H1 (cell line): ENCODE data around the gene CASP12. TPM values are rescaled to one million over a fixed set of nuclear protein-coding genes. Genes with fewer than 3 reads are reported as not detected.

ENCODE experiments used
- CBX5 ChIP-seq: fragments of 300-800, 300-1000 bp; sonication (generic); IDR thresholded peaks from 2 replicates; pipeline ENCODE4 v1.7.1; 2016; ENCODE audit warnings: antibody characterized with exemption, low read length, low read depth
- CHD1 ChIP-seq: IDR thresholded peaks from 2 replicates; pipeline ENCODE4 v1.6.1; 2012; ENCODE audit warnings: low read depth, low read length, improper control_type of control experiment
- CREB1 ChIP-seq: IDR thresholded peaks from 2 replicates; pipeline ENCODE4 v1.6.1; 2012; ENCODE audit warnings: inconsistent platforms
- EZH2 ChIP-seq: fragments of 200-600 bp; sonication (generic); IDR thresholded peaks from 2 replicates; pipeline ENCODE4 v1.7.1; 2012; ENCODE audit warnings: low read depth, mild to moderate bottlenecking, moderate library complexity, low read length, inconsistent platforms; ENCODE audit not compliant: severe bottlenecking
- JUN ChIP-seq: IDR thresholded peaks from 2 replicates; pipeline ENCODE4 v1.6.1; 2011; ENCODE audit warnings: low read depth, mild to moderate bottlenecking, improper control_type of control experiment, low read length
- KDM4A ChIP-seq: IDR thresholded peaks from one replicate; pipeline ENCODE4 v1.7.1; 2012; ENCODE audit warnings: low read depth, mild to moderate bottlenecking, moderate library complexity, low read length, inconsistent platforms; ENCODE audit not compliant: severe bottlenecking
- POU5F1 ChIP-seq: IDR thresholded peaks from 2 replicates; pipeline ENCODE4 v1.6.1; 2011; ENCODE audit warnings: low read depth, mild to moderate bottlenecking, low read length, moderate library complexity
- RNF2 ChIP-seq: fragments of 200-900, 300-1000 bp; sonication (generic); IDR thresholded peaks from 2 replicates; pipeline ENCODE4 v1.7.1; 2016; ENCODE audit warnings: borderline replicate concordance, low read depth, mild to moderate bottlenecking, antibody characterized with exemption, low read length; ENCODE audit not compliant: poor library complexity, severe bottlenecking; ENCODE audit errors: missing control alignments
- polyA plus RNA-seq, 7 experiments: library from polyadenylated mRNA; depleted of rRNA in 3 of 7; stranded (reverse) in 5 of 7; unstranded in 2 of 7; fragments of >200 nt in 5 of 7; fragments of 200-250 nt in 2 of 7; gene quantifications; 1 replicate in 5 of 7; 2 replicates in 1 of 7; 4 replicates in 1 of 7; pipeline versions ENCODE4 v1.2.1 to v1.2.3, GENCODE V29; 2011 to 2013; ENCODE audit warnings: missing spikeins in 2 of 7, mixed read lengths in 2 of 7
- total RNA-seq: library from RNA; stranded (reverse); fragmentation: NEBNext Ultra II Directional; extraction: Animal tissue kit (Norgen Biotek cat#: 25700); gene quantifications from 2 replicates; pipeline ENCODE4 v1.2.1, GENCODE V29; 2021
- TF ChIP-seq, protein P1 (sequence below): IDR thresholded peaks from 2 replicates; pipeline ENCODE4 v1.6.1; 2011; ENCODE audit warnings: low read depth, mild to moderate bottlenecking, low read length; ENCODE audit not compliant: insufficient read depth

Gene CASP12
- total and polyA plus RNA-seq, 2 of the 8 experiments (the other 6 are each of a cell fraction or from before 2014, with no cell fraction given) = not detected

- TF ChIP-seq, protein P1, sequence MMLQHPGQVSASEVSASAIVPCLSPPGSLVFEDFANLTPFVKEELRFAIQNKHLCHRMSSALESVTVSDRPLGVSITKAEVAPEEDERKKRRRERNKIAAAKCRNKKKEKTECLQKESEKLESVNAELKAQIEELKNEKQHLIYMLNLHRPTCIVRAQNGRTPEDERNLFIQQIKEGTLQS = no peak
- TF ChIP-seq EZH2 (no peak), JUN (no peak), KDM4A (no peak), CBX5 (no peak), RNF2 (no peak), CREB1 (no peak), CHD1 (no peak), POU5F1 (no peak)
- TF ChIP-seq, all 59 proteins: peak for 0
Measured at GRCh38 chr11:104898685-104899013, 389 bp upstream of the CASP12 start (continued).
